SK-N-SH treated with all-trans-retinoic acid at 6 μM for 48 hours (cell line): ENCODE measurements around the gene SPRY1.
A peak's percentile ranks its signal among the peaks of the same experiment; 100 is the strongest.

Experiments
- ATAC-seq: fragments of 200-7000 bp; cut with Tn5 transposase; 3 replicates; pipeline ENCODE4 v1.9.1; 2020; ENCODE audit warnings: mild to moderate bottlenecking, moderate library complexity
- ARNTL ChIP-seq: fragments of 450-650 bp; formaldehyde crosslinking; IDR thresholded peaks from 2 replicates; pipeline ENCODE4 v1.5.0; 2020; ENCODE audit warnings: low read depth, mild to moderate bottlenecking, moderate library complexity, borderline replicate concordance
- CSDC2 ChIP-seq: fragments of 250-450 bp; sonication (Bioruptor Pico); IDR thresholded peaks from 2 replicates; pipeline ENCODE4 v1.5.0; 2020; ENCODE audit warnings: mild to moderate bottlenecking, moderate library complexity
- CSRNP3 ChIP-seq: fragments of 250-450 bp; sonication (Bioruptor Pico); IDR thresholded peaks from 2 replicates; pipeline ENCODE4 v1.5.1; 2021; ENCODE audit warnings: mild to moderate bottlenecking, moderate library complexity
- ESRRG ChIP-seq: fragments of 250-450 bp; sonication (Bioruptor Pico); IDR thresholded peaks from 2 replicates; pipeline ENCODE4 v1.6.1; 2021; ENCODE audit warnings: mild to moderate bottlenecking
- ISL1 ChIP-seq: fragments of 250-450 bp; sonication (Bioruptor Pico); IDR thresholded peaks from 2 replicates; pipeline ENCODE4 v2.1.2; 2022; ENCODE audit warnings: mild to moderate bottlenecking, moderate library complexity
- OSR1 ChIP-seq: fragments of 250-450 bp; sonication (Bioruptor Pico); IDR thresholded peaks from 2 replicates; pipeline ENCODE4 v1.8.0; 2022; ENCODE audit warnings: moderate library complexity, mild to moderate bottlenecking, inconsistent platforms
- PATZ1 ChIP-seq: fragments of 250-450 bp; sonication (Bioruptor Pico); IDR thresholded peaks from 2 replicates; pipeline ENCODE4 v1.8.0; 2020; ENCODE audit warnings: mild to moderate bottlenecking, moderate library complexity, borderline replicate concordance
- POU6F1 ChIP-seq: fragments of 250-450 bp; sonication (Bioruptor Pico); IDR thresholded peaks from 2 replicates; pipeline ENCODE4 v1.8.0; 2021; ENCODE audit warnings: low read depth, mild to moderate bottlenecking, moderate library complexity, borderline replicate concordance
- SNAI2 ChIP-seq: fragments of 250-450 bp; sonication (Bioruptor Pico); IDR thresholded peaks from 2 replicates; pipeline ENCODE4 v1.5.0; 2020; ENCODE audit warnings: mild to moderate bottlenecking, moderate library complexity
- TCF4 ChIP-seq: fragments of 250-450 bp; sonication (Bioruptor Pico); IDR thresholded peaks from 2 replicates; pipeline ENCODE4 v1.8.0; 2021; ENCODE audit warnings: mild to moderate bottlenecking, moderate library complexity, borderline replicate concordance
- TSHZ2 ChIP-seq: fragments of 250-450 bp; sonication (Bioruptor Pico); IDR thresholded peaks from 2 replicates; pipeline ENCODE4 v1.5.0; 2020; ENCODE audit warnings: mild to moderate bottlenecking, moderate library complexity
- ZC3H10 ChIP-seq: fragments of 250-450 bp; sonication (Bioruptor Pico); IDR thresholded peaks from 2 replicates; pipeline ENCODE4 v1.5.1; 2021; ENCODE audit warnings: mild to moderate bottlenecking, moderate library complexity
- ZFP3 ChIP-seq: fragments of 250-450 bp; sonication (Bioruptor Pico); IDR thresholded peaks from 2 replicates; pipeline ENCODE4 v1.5.0; 2020; ENCODE audit warnings: mild to moderate bottlenecking, moderate library complexity
- ZNF70 ChIP-seq: fragments of 450-650 bp; formaldehyde crosslinking; IDR thresholded peaks from 2 replicates; pipeline ENCODE4 v1.5.0; 2020; ENCODE audit warnings: mild to moderate bottlenecking, moderate library complexity
- ZNF8 ChIP-seq: fragments of 450-650 bp; formaldehyde crosslinking; IDR thresholded peaks from 2 replicates; pipeline ENCODE4 v1.5.0; 2020; ENCODE audit warnings: mild to moderate bottlenecking, moderate library complexity
- TF ChIP-seq, protein P1 (sequence below): fragments of 250-450 bp; sonication (Bioruptor Pico); IDR thresholded peaks from 2 replicates; pipeline ENCODE4 v1.5.1; 2020; ENCODE audit warnings: low read depth, mild to moderate bottlenecking, moderate library complexity

The SPRY1 gene

DNA sequence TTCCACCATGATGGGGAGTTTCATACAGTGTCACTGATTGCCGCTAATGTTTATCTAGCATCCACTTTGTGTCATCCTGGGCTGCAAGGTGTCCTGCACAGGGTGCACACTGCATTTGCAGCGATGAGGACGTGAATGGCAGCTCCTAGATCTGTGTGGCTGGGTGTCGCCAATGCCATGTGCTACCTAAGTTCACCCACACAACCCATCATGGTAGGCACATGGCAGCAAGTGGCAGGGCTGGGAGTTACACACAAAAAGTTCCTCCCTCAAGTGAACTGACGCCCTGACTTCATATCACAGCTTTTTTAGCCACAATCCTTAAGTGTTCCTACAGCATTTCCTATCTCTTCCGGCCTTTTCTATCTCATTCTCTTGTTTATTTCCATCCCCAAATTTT lies 45.9 kb upstream of the SPRY1 start (continued):
- TF ChIP-seq TSHZ2 (CRISPR knock-in tag) = no peak

DNA sequence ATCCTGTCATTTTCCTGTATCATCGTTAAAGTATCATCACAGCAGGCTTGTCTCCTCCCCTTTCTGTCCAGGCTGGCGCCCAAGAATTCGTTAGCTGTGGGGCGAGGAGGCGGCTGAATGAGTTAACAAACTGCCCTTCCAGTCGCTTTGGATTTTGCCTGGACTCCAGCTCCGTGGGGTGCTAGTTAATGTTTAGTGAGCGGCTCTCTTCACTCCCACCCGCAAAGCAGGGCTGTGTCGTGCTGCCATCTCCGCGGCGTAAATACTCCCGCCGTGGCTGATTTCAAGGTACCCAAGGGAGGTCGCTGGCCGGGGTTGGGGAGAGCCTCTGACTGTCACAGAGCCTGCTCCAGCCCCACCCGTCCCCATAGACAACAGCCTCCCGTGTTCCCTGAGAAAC lies 44.9 kb upstream of the SPRY1 start:
- ATAC-seq = no peak; the same call in 2 of the 3 replicates
- no peak for TF ChIP-seq ZNF8 (CRISPR knock-in tag)
- no peak for TF ChIP-seq ZFP3 (CRISPR knock-in tag)
- no peak for TF ChIP-seq TCF4 (CRISPR knock-in tag)
- TF ChIP-seq ESRRG (CRISPR knock-in tag) = no peak
- TF ChIP-seq, protein P1, sequence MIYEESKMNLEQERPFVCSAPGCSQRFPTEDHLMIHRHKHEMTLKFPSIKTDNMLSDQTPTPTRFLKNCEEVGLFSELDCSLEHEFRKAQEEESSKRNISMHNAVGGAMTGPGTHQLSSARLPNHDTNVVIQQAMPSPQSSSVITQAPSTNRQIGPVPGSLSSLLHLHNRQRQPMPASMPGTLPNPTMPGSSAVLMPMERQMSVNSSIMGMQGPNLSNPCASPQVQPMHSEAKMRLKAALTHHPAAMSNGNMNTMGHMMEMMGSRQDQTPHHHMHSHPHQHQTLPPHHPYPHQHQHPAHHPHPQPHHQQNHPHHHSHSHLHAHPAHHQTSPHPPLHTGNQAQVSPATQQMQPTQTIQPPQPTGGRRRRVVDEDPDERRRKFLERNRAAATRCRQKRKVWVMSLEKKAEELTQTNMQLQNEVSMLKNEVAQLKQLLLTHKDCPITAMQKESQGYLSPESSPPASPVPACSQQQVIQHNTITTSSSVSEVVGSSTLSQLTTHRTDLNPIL = no peak
- no peak for TF ChIP-seq CSRNP3 (CRISPR knock-in tag)
- TF ChIP-seq ZC3H10 = no peak

GRCh38 chr4:123352240-123352945 lies 44.2 kb upstream of the SPRY1 start:
- peak; percentile 51 for ATAC-seq
- no peak for TF ChIP-seq SNAI2 (CRISPR knock-in tag)
- no peak for TF ChIP-seq OSR1

DNA sequence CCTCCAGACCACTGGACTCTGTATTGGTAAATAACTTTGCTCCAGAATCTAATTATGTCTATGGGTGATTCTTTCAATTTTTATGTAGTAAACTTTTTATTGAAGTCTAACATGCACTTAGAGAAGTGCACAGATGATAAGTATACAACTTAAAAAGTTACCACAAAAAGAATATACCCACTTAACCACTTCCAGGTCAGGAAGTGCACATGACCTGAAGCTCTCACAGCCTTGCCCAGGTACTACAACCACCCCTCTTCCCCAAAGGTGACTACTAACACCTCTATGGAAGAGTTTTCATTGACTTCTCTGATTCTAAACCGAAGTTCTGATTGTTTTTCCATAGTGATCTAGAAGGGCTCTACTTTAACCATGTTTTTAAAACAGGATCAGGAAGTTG lies 43.6 kb upstream of the SPRY1 start:
- ATAC-seq = no peak
- TF ChIP-seq ISL1 (CRISPR knock-in tag) = no peak
- TF ChIP-seq, protein P1 = no peak
- no peak for TF ChIP-seq ZNF70 (CRISPR knock-in tag)
- TF ChIP-seq CSDC2 (CRISPR knock-in tag) = no peak
- TF ChIP-seq OSR1 = no peak
- TF ChIP-seq ESRRG (CRISPR knock-in tag) = no peak
- no peak for TF ChIP-seq PATZ1 (CRISPR knock-in tag)
- no peak for TF ChIP-seq ARNTL (CRISPR knock-in tag)
- TF ChIP-seq, all 23 proteins: peak for 0

- ATAC-seq = no peak
- no peak for TF ChIP-seq POU6F1 (CRISPR knock-in tag)
- TF ChIP-seq, all 23 proteins: peak for 0
Observed at GRCh38 chr4:123353656-123354055, 42.9 kb upstream of the SPRY1 start.
